HepG2 (cell line): ENCODE measurements around the gene ELL3. TPM values are rescaled to one million over a fixed set of nuclear protein-coding genes. Genes with fewer than 3 reads are reported as not detected.

Experiments used
- BCL6 ChIP-seq: IDR thresholded peaks from 2 replicates; pipeline ENCODE4 v1.6.1; 2016; ENCODE audit warnings: missing genetic modification reagents, missing compliant biosample characterization
- CREB3 ChIP-seq: sonication (generic); formaldehyde crosslinking; IDR thresholded peaks from 2 replicates; pipeline ENCODE4 v1.5.0; 2020; ENCODE audit warnings: missing genetic modification reagents
- ETV6 ChIP-seq: sonication (generic); formaldehyde crosslinking; conservative IDR thresholded peaks from 2 replicates; pipeline ENCODE4 v1.4.0; 2020; ENCODE audit warnings: missing genetic modification reagents
- HDAC1 ChIP-seq: sonication (generic); formaldehyde crosslinking; IDR thresholded peaks from 2 replicates; pipeline ENCODE4 v1.5.1; 2020; ENCODE audit warnings: mild to moderate bottlenecking, missing genetic modification reagents
- HHEX ChIP-seq: IDR thresholded peaks from 2 replicates; pipeline ENCODE4 v1.6.1; 2016; ENCODE audit warnings: control low read depth
- HNF4A ChIP-seq: sonication (generic); formaldehyde crosslinking; IDR thresholded peaks from 2 replicates; pipeline ENCODE4 v1.4.0; 2020; ENCODE audit warnings: missing genetic modification reagents
- HNRNPH1 ChIP-seq: fragments of 200-400 bp; formaldehyde crosslinking; optimal IDR thresholded peaks from 2 replicates; pipeline ENCODE3; 2017; ENCODE audit warnings: mild to moderate bottlenecking, low read depth, low read length
- POLR2AphosphoS5 ChIP-seq: IDR thresholded peaks from 2 replicates; pipeline ENCODE4 v1.6.1; 2012; ENCODE audit warnings: low read depth, low read length
- PRDM10 ChIP-seq: sonication (generic); formaldehyde crosslinking; IDR thresholded peaks from 2 replicates; pipeline ENCODE4 v1.4.0; 2020; ENCODE audit warnings: low read depth, missing genetic modification reagents
- SAP130 ChIP-seq: IDR thresholded peaks from 2 replicates; pipeline ENCODE4 v1.6.1; 2016; ENCODE audit warnings: low read depth
- SRSF1 ChIP-seq: fragments of 200-400 bp; formaldehyde crosslinking; optimal IDR thresholded peaks from 2 replicates; pipeline ENCODE3; 2017; ENCODE audit warnings: mild to moderate bottlenecking, low read depth, low read length, moderate library complexity
- TFE3 ChIP-seq: IDR thresholded peaks from 2 replicates; pipeline ENCODE4 v1.6.1; 2016
- ZBTB21 ChIP-seq: sonication (generic); formaldehyde crosslinking; IDR thresholded peaks from 2 replicates; pipeline ENCODE4 v1.4.0; 2020; ENCODE audit warnings: missing genetic modification reagents
- ZMYM4 ChIP-seq: sonication (generic); formaldehyde crosslinking; IDR thresholded peaks from 2 replicates; pipeline ENCODE4 v1.8.1; 2023; ENCODE audit warnings: mild to moderate bottlenecking, missing genetic modification reagents
- ZNF263 ChIP-seq: sonication (generic); formaldehyde crosslinking; IDR thresholded peaks from 2 replicates; pipeline ENCODE4 v1.4.0; 2020; ENCODE audit warnings: missing genetic modification reagents
- ZNF280D ChIP-seq: sonication (generic); formaldehyde crosslinking; IDR thresholded peaks from 2 replicates; pipeline ENCODE4 v1.5.1; 2020; ENCODE audit warnings: mild to moderate bottlenecking, missing genetic modification reagents
- ZNF652 ChIP-seq: IDR thresholded peaks from 2 replicates; pipeline ENCODE4 v1.6.1; 2016; ENCODE audit warnings: low read depth, borderline replicate concordance
- ZNF691 ChIP-seq: sonication (generic); formaldehyde crosslinking; IDR thresholded peaks from 2 replicates; pipeline ENCODE4 v1.4.0; 2020; ENCODE audit warnings: missing genetic modification reagents, low read depth, mild to moderate bottlenecking, borderline replicate concordance
- ZNF761 ChIP-seq: sonication (generic); formaldehyde crosslinking; conservative IDR thresholded peaks from 2 replicates; pipeline ENCODE4 v1.4.0; 2020; ENCODE audit warnings: mild to moderate bottlenecking, missing genetic modification reagents
- ZSCAN31 ChIP-seq: sonication (generic); formaldehyde crosslinking; IDR thresholded peaks from 2 replicates; pipeline ENCODE4 v1.5.0; 2020; ENCODE audit warnings: low read depth, mild to moderate bottlenecking, missing genetic modification reagents
- polyA plus RNA-seq, 8 experiments: library from polyadenylated mRNA; depleted of rRNA in 3 of 8; stranded (reverse) in 7 of 8; unstranded in 1 of 8; fragments of >200 nt; fragmentation: Illumina TruSeq in 4 of 8; extraction: Trizol in 4 of 8; gene quantifications; 2 replicates each; pipeline versions ENCODE4 v1.2.1 to v1.2.3, GENCODE V29; 2011 to 2016; ENCODE audit warnings: low read depth in 4 of 8, missing spikeins in 1 of 8, mixed read lengths in 1 of 8; ENCODE audit not compliant: insufficient read depth in 1 of 8
- total RNA-seq, 5 experiments: library from RNA; depleted of rRNA; stranded (reverse); fragments of >200 nt; fragmentation: Illumina TruSeq; extraction: Trizol; gene quantifications; 2 replicates each; pipeline ENCODE4 v1.2.3, GENCODE V29; 2016; ENCODE audit warnings: low read depth in 1 of 5

The ELL3 gene
- total and polyA plus RNA-seq, 2 of the 13 experiments (the other 11 are each of a cell fraction or from before 2014, with no cell fraction given): 6.1 to 8.8 TPM

GRCh38 chr15:43775411-43775965, 1.3 kb downstream of the ELL3 start (continued):
- no peak for TF ChIP-seq ZBTB21 (CRISPR knock-in tag)
- TF ChIP-seq ETV6 (CRISPR knock-in tag): no peak
- TF ChIP-seq HNF4A (CRISPR knock-in tag): peak; percentile 69
- peak; percentile 11; the same call in 1 of the 2 replicates for TF ChIP-seq HDAC1 (CRISPR knock-in tag)
- TF ChIP-seq ZNF761 (CRISPR knock-in tag): no peak
- TF ChIP-seq PRDM10 (CRISPR knock-in tag): peak; percentile 47; the same call in 1 of the 2 replicates
- TF ChIP-seq TFE3 (CRISPR knock-in tag): 0 out of 2 replicates have a peak, but pooled peaks have one; percentile 29
- no peak; the same call in 1 of the 2 replicates for TF ChIP-seq ZSCAN31 (CRISPR knock-in tag)
- TF ChIP-seq HHEX (CRISPR knock-in tag): no peak
- 0 out of 2 replicates have a peak, but pooled peaks have one; percentile 10 for TF ChIP-seq ZNF280D (CRISPR knock-in tag)
- TF ChIP-seq ZNF652 (CRISPR knock-in tag): 0 out of 2 replicates have a peak, but pooled peaks have one; percentile 23
- no peak; the same call in 1 of the 2 replicates for TF ChIP-seq ZMYM4 (CRISPR knock-in tag)
- no peak for TF ChIP-seq SRSF1
- peak; percentile 83 for TF ChIP-seq SAP130 (CRISPR knock-in tag)
- TF ChIP-seq ZNF691 (CRISPR knock-in tag): no peak
- no peak for TF ChIP-seq HNRNPH1
- no peak for TF ChIP-seq POLR2AphosphoS5
- peak; percentile 77 for TF ChIP-seq ZNF263 (CRISPR knock-in tag)
- no peak for TF ChIP-seq CREB3 (CRISPR knock-in tag)
- TF ChIP-seq BCL6 (CRISPR knock-in tag): 0 out of 2 replicates have a peak, but pooled peaks have one; percentile 23
